GM18951 (cell line): ENCODE data around the gene PLEKHM2.

Experiments used
- POLR2A ChIP-seq: IDR thresholded peaks from 4 replicates; pipeline ENCODE4 v1.6.1; 2011; ENCODE audit warnings: mild to moderate bottlenecking; ENCODE audit not compliant: insufficient read length, insufficient read depth; ENCODE audit errors: extremely low read depth
- in situ Hi-C: fragments of 300-500 bp; cut with MboI; formaldehyde crosslinking; loops from one replicate; pipeline ENCODE4 v1.12.0; 2022; ENCODE audit warnings: low sequenced_read_pairs, mixed read lengths, inconsistent platforms; ENCODE audit not compliant: unreplicated experiment

PLEKHM2 gene

DNA sequence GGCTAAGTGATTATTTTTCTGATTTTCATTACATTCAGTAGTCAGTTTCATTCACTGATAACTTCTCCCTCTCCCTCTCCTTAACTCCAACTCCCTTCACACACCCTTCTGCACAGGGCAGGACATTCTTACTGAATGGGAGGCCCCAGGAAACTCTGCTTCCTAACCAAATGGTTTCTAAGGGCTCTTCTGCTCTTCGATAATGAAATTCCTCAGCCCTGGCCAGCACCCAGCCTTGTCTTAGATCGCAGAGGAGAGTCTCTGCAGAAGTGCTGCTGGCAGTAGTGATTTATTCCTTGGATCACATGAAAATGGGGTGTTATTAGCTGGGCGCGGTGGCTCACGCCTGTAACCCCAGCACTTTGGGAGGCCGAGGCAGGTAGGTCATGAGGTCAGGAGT, 16.4 kb downstream of the PLEKHM2 start:
- in situ Hi-C loops = no loop called here

GRCh38 chr1:15701784-15702183, 17.7 kb downstream of the PLEKHM2 start:
- in situ Hi-C loops = no loop called here
- TF ChIP-seq POLR2A = no peak

More for the DNA sequence above, 16.4 kb downstream of the PLEKHM2 start:
- no peak for TF ChIP-seq POLR2A

- no peak for TF ChIP-seq POLR2A
- in situ Hi-C loops = no loop called here
These were observed 18.8 kb downstream of the PLEKHM2 start for GRCh38 chr1:15702722-15703550.

DNA sequence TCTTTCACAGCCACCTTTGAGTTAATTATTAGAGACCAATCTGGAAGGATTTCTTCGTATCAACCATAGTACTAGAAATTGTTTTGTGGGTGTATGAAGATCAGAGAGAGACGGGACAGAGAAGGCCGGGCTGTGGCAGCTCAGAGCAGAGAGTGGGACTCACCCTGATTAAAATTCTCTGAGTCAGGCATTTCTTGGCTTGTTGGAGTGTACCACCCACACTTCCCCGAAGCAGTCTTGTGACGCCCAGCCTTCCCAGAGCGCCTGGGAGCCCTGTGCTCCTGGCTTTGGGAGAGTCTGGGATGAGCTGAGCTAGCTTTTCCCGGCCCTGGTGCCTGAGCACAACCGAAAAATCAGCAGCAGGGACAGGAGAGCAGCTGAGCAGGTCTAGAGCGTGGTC, 19.4 kb downstream of the PLEKHM2 start:
- TF ChIP-seq POLR2A = no peak
- in situ Hi-C loops = no loop called here

GRCh38 chr1:15704526-15705183, 20.5 kb downstream of the PLEKHM2 start:
- TF ChIP-seq POLR2A = no peak

DNA sequence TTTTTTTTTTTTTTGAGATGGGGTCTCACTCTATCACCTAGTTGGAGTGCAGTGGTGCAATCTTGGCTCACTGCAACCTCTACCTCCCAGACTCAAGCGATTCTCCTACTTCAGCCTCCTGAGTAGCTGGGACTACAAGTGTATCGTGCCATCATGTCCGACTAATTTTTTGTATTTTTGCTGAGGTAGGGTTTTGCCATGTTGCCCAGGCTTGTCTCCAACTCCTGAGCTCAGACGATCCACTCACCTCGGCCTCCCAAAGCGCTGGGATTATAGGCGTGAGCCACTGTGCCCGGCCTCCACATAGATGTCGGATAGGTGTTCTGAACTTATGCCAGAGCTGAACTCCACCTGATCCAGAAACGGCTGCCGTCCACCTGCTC, 21.1 kb downstream of the PLEKHM2 start:
- in situ Hi-C loops = no loop called here
- TF ChIP-seq POLR2A = no peak

More at GRCh38 chr1:15704526-15705183, 20.5 kb downstream of the PLEKHM2 start:
- in situ Hi-C loops = no loop called here

DNA sequence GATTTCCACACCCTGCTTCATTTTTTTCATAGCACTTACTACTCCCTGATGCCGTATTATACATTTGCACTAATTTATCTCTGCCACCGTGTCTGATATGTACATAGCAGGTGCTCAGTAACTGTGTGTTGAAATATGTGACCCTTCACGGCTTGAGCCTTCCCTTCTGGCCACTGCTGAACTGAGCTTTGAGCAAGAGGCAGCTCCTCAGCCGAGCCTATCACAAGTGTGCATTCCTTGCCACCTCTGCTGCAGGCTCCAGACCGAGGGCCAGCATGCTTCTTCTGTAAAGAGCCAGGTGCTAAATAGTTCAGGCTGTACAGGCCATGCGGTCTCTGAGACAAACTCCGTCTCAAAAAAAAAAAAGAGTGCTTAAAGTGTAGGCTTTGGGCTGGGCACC, 22.6 kb downstream of the PLEKHM2 start:
- TF ChIP-seq POLR2A = no peak
- in situ Hi-C loops = no loop called here

DNA sequence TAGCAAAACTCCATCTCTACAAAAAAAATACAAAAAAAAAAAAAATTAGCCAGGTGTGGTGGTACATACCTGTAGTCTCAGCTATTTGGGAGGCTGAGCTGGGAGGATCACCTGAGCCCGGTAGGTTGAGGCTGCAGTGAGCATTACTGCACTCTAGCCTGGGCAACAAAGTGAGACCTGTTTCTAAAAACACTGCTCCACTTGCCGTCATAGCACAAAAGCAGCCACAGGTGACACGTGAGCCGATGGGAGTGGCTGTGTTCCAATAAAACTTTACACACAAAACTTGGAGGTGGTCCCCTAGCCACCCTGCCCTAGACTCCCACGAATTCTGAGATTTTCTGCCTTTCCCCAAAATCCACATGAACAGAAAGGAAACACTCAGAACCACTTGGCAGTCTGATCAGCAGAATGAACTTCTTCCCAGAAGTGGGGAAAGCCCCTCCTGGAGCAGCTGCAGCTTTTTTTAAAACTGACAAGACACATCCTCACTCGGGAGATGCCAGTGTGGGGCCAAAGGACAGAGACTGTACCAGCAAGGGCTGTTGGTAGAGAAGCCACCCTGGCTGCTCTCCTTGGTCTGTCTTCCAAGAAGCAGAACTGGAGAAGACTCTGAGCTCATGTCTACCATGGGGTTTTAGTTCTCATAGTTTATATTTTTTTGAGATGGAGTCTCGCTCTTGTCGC, 23.3 kb downstream of the PLEKHM2 start:
- in situ Hi-C loops = no loop called here
- no peak for TF ChIP-seq POLR2A

GRCh38 chr1:15708486-15709137, 24.5 kb downstream of the PLEKHM2 start:
- no peak for TF ChIP-seq POLR2A
- in situ Hi-C loops = no loop called here

DNA sequence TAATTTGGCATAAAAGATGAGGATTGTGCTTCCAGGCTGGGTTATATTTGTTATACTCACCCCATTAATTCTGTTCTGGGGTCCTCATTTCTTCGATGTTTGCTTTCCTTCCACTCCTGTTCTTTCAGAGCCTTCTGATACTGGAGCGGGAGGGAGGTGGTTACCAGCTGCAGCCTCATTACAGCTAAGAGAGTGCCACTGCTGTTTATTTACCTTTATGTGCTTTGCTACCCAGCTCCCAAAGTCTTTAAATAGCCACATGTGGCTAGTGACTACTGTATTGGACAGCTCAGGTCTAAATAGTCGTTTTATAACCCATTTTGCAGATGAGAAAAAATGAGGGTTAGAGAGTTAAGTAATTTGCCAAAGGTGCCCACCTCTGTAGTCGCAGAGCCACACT, 25.1 kb downstream of the PLEKHM2 start:
- in situ Hi-C loops = no loop called here
- TF ChIP-seq POLR2A = no peak

DNA sequence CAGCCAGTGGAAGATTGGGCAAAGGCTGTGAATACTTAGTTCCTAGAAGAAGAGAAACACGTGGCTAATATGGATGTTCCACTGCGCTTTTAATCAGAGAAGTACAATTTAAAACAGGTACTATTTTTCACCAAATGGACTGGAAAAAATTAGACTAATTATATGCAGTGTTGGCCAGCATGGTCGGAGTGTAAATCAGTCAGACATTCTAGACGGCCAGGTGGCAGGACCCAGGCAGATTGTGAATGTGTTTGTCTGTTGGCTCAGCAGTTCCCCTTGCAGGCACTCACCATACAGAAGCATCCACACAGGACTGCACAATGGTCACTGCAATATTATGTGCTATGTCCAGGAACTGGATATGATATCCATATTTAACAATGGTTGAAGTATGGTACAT, 28.0 kb downstream of the PLEKHM2 start:
- no peak for TF ChIP-seq POLR2A
- in situ Hi-C loops = no loop called here

DNA sequence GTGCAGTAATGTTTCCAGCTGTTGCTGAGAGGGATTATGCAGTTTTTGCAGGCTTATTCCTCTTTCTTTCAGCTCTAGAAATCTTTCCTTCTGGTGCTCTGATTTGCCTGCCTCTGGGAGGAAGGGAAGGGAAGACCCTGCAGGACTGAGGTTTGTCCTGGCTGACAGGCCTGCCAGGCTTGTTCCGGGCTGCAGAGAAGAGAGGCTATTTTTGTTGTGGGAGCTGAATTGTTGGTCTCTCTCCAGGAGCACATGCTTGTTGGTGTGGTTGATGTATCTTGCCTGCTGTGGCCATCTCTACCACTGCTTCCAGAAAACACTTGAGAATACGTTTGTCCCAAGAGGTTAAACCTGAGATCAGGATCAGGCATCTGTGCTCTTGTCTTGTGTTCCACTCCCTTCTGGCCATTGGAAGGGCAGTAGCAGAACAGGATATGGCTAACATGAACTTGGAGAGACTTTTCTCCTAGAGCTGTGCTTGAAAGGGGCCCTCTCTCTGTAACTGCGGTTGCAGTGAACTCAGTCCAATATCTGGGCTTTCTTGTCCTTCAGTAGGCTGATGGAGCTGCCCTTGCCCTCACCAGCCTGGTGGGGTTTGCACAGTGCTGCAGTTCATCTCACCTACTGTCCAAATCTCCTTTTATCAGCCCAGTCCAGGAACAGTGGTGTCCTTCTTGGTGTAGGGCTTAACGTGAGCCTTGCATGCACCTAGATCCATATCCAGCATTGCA, 30.5 kb downstream of the PLEKHM2 start:
- in situ Hi-C loops = no loop called here
- TF ChIP-seq POLR2A = no peak
